ENCODE results near the gene OR2B2. TPM values are rescaled to one million over a fixed set of nuclear protein-coding genes. Genes with fewer than 3 reads are reported as not detected.
"Not testable (repeated sequence)": the region's sequence is repeated elsewhere in the genome, so short reads cannot be mapped to it uniquely, and the experiment has no call there.

The OR2B2 gene
- total RNA-seq: not detected

DNA sequence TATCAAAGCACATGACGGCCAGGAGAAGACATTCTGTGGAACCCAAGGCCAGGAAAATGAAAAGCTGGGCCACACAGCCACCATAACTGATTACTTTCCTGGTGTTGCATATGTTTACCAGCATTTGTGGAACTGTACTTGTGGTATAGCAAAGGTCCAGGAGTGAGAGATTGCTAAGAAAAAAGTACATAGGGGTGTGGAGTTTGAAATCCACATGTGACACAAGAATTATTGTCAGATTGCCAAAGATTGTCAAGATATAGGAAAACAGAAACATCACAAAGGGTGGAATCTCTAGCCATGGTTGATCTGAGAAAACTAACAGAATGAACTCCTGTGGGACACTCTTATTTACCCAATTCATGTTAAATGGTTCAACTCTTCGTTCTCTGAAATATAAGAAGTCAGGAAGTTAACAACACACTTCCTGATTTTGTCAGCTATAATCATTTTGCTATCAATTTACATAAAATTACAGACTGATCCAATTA is at the start of gene OR2B2:
OR2B2 (minus strand) TSS at position 441 of the 491 bp plus-strand sequence; CDS start at position 364, 77 bp downstream.
- Histone ChIP-seq H3K4me3 (no peak within 1 kb of the TSS), H3K27ac (no peak within 1 kb of the TSS), H3K4me1 (no peaks in the 10 kb centered on the region), H3K9me3 (no peaks in the 10 kb centered on the region), H3K36me3 (replicated peaks in 1 of 2; ENCODE audit: insufficient read depth in 1 of 2, low read depth in 2 of 2) (no peaks in the 10 kb centered on the region), H3K27me3 (no peaks in the 10 kb centered on the region)
- TF ChIP-seq POLR2A (IDR thresholded peaks at IDR 0.05): no peak
- TF ChIP-seq, protein P1, sequence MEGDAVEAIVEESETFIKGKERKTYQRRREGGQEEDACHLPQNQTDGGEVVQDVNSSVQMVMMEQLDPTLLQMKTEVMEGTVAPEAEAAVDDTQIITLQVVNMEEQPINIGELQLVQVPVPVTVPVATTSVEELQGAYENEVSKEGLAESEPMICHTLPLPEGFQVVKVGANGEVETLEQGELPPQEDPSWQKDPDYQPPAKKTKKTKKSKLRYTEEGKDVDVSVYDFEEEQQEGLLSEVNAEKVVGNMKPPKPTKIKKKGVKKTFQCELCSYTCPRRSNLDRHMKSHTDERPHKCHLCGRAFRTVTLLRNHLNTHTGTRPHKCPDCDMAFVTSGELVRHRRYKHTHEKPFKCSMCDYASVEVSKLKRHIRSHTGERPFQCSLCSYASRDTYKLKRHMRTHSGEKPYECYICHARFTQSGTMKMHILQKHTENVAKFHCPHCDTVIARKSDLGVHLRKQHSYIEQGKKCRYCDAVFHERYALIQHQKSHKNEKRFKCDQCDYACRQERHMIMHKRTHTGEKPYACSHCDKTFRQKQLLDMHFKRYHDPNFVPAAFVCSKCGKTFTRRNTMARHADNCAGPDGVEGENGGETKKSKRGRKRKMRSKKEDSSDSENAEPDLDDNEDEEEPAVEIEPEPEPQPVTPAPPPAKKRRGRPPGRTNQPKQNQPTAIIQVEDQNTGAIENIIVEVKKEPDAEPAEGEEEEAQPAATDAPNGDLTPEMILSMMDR (IDR thresholded peaks at IDR 0.05): no peak
- intact Hi-C loops (cut with DNase I): no loop called here
- DNase-seq (no peak), ATAC-seq (no peak)
- 67% methylated on average over 2 of the region's 2 CpGs for WGBS, 2 donors

DNA sequence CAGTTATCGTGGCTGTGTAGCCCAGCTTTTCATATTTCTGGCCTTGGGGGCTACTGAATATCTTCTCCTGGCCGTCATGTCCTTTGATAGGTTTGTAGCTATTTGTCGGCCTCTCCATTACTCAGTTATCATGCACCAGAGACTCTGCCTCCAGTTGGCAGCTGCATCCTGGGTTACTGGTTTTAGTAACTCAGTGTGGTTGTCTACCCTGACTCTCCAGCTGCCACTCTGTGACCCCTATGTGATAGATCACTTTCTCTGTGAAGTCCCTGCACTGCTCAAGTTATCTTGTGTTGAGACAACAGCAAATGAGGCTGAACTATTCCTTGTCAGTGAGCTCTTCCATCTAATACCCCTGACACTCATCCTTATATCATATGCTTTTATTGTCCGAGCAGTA is 45.3 kb upstream of the OR2B2 start:
- WGBS, 2 donors: 59 to 63% methylated on average over 4 of the region's 4 CpGs
- Histone ChIP-seq H3K4me1 (no peaks in the 10 kb centered on the region), H3K36me3 (replicated peaks in 1 of 2; ENCODE audit: insufficient read depth in 1 of 2, low read depth in 2 of 2) (no peaks in the 10 kb centered on the region), H3K9me3 (no peaks in the 10 kb centered on the region), H3K27ac (no peak overlapping the region), H3K4me3 (no peak overlapping the region), H3K27me3 (peaks cover 0 to 8% of the 10 kb centered on the region in 2 donors)
- intact Hi-C loops (cut with DNase I): no loop called here
- TF ChIP-seq, protein P1 (IDR thresholded peaks at IDR 0.05): no peak
- no peak for TF ChIP-seq POLR2A (IDR thresholded peaks at IDR 0.05)
- ATAC-seq: no peak
- no peak for DNase-seq

DNA sequence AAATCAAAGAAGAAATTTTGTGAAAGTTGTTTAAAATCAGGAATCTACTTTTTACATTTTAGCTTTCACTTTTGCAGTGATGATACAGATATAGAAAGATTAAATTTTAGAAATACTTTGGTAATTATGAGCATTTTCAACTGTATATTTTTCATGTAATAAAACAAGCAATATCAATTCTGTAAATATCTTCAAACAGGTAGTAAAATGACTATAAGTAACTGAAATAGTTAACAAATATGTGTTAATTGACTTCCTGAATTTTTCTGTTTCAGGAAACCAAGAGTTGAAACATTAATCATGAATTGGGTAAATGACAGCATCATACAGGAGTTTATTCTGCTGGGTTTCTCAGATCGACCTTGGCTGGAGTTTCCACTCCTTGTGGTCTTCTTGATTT is 44.7 kb upstream of the OR2B2 start, which contains the start of gene OR2B6:
OR2B6 (plus strand) TSS at position 301 of the 400 bp plus-strand sequence; CDS start at position 301, 0 bp downstream.
- H3K27ac ChIP-seq: no peak within 1 kb of the TSS
- no peaks in the 10 kb centered on the region for H3K36me3 ChIP-seq (replicated peaks in 1 of 2; ENCODE audit: insufficient read depth in 1 of 2, low read depth in 2 of 2)
- TF ChIP-seq, protein P1 (IDR thresholded peaks at IDR 0.05): no peak
- no peak for TF ChIP-seq POLR2A (IDR thresholded peaks at IDR 0.05)
- intact Hi-C loops (cut with DNase I): no loop called here
- DNase-seq: no peak
- no peak for ATAC-seq
- no peaks in the 10 kb centered on the region for H3K4me1 ChIP-seq
- H3K27me3 ChIP-seq: peaks cover 0 to 8% of the 10 kb centered on the region in 2 donors
- H3K9me3 ChIP-seq: no peaks in the 10 kb centered on the region
- 14 to 33% methylated on average over 1 of the region's 1 CpG for WGBS, 2 donors
- no peak within 1 kb of the TSS for H3K4me3 ChIP-seq

DNA sequence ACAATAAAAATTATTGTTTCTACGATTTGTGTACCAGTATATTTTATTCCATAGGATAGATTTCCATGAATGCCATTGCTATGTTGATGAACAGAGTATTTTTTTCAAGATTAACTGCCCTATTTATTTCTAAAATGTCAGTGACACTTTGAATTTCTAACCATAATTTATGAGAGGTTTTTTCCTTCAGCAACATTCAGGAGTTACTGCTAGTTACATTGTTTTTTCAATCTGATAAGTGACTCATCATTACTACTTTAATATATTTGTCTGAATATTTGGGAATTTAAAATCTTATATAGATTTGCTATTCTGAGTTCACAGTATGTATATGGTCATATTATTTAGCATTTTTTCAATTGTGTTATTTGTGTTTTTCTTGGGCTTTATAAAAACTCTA is 38.8 kb upstream of the OR2B2 start:
- Histone ChIP-seq H3K27ac (no peak overlapping the region), H3K4me1 (no peaks in the 10 kb centered on the region), H3K9me3 (no peaks in the 10 kb centered on the region), H3K36me3 (replicated peaks in 1 of 2; ENCODE audit: insufficient read depth in 1 of 2, low read depth in 2 of 2) (no peaks in the 10 kb centered on the region), H3K4me3 (no peak overlapping the region), H3K27me3 (peaks cover 0 to 8% of the 10 kb centered on the region in 2 donors)
- intact Hi-C loops (cut with DNase I): no loop called here
- DNase-seq (no peak), ATAC-seq (no peak)
- TF ChIP-seq POLR2A (IDR thresholded peaks at IDR 0.05): no peak
- TF ChIP-seq, protein P1 (IDR thresholded peaks at IDR 0.05): no peak
- 23 to 33% methylated on average over 1 of the region's 1 CpG for WGBS, 2 donors

DNA sequence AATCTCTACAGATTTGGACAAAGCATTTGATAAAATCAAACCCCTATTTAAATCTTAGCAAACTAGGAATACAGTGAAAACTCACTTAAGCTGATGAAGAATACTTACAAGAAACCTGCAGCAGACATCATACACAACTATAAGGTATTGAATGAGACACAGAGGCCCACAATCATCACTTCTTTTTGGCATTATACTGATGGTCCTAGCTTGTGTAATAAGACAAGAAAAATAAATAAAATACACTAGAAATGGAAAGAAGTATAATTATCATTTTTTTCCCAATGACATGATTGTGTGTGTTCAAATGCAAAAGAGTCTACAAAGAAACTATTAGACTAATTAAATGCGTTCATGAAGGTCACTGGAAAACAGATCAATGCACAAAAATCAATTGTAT is 36.0 kb upstream of the OR2B2 start:
- no peak for ATAC-seq
- Histone ChIP-seq H3K27me3 (peaks cover 0 to 4% of the 10 kb centered on the region in 2 donors), H3K4me3 (no peak overlapping the region), H3K36me3 (replicated peaks in 1 of 2; ENCODE audit: insufficient read depth in 1 of 2, low read depth in 2 of 2) (no peaks in the 10 kb centered on the region), H3K9me3 (no peaks in the 10 kb centered on the region), H3K27ac (no peak overlapping the region), H3K4me1 (no peaks in the 10 kb centered on the region)
- TF ChIP-seq, protein P1 (IDR thresholded peaks at IDR 0.05): no peak
- TF ChIP-seq POLR2A (IDR thresholded peaks at IDR 0.05): no peak
- no peak for DNase-seq
- intact Hi-C loops (cut with DNase I): no loop called here
- WGBS, 2 donors: 32 to 38% methylated on average over 1 of the region's 1 CpG

DNA sequence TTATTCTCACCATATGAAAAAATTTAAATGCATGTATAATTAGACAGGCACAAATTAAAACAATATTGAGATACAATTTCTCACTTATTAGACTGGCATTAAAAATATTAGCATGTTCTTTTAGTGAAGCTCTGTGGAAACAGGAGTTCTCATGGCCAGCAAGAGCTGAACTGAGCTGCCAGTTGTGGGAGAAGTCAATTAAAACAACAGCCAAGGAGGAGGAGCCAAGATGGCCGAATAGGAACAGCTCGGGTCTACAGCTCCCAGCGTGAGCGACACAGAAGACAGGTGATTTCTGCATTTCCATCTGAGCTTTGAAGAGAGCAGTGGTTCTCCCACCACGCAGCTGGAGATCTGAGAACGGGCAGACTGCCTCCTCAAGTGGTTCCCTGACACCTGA is 30.9 kb upstream of the OR2B2 start:
- not testable (repeated sequence) for H3K4me1 ChIP-seq
- WGBS, 2 donors: 39 to 56% methylated on average over 6 of the region's 6 CpGs

More for the DNA sequence above, 30.9 kb upstream of the OR2B2 start:
- H3K27me3 ChIP-seq; H3K9me3 ChIP-seq; H3K4me3 ChIP-seq; DNase-seq; ATAC-seq; H3K36me3 ChIP-seq (replicated peaks in 1 of 2; ENCODE audit: insufficient read depth in 1 of 2, low read depth in 2 of 2); H3K27ac ChIP-seq; intact Hi-C loops (cut with DNase I): not testable (repeated sequence)

All from body of pancreas (tissue), 4 donors.